Activated CD8-positive, alpha-beta T cell treated with anti-CD3 and anti-CD28 coated beads, Interleukin-2, amount 10 ng/mL, durations not matched to agents 7 days and 5 days (primary cell): ENCODE data around the gene OR51B6. TPM values are rescaled to one million over a fixed set of nuclear protein-coding genes. Genes with fewer than 3 reads are reported as not detected.
"Not testable (repeated sequence)": the region's sequence is repeated elsewhere in the genome, so short reads cannot be mapped to it uniquely, and the experiment has no call there.

Source experiments
- ATAC-seq: fragments of 150-1000 bp; cut with Tn5 transposase; one replicate; pipeline ENCODE4 v1.10.0; 2021; ENCODE audit warnings: moderate library complexity
- CTCF ChIA-PET: fragments of 350-600 bp; sonication (Branson Sonifier 250); formaldehyde crosslinking; loops from one replicate; lab custom pipeline; 2021; ENCODE audit warnings: antibody characterized with exemption; lab: Charles Lee
- POLR2A ChIA-PET: fragments of 350-600 bp; sonication (Branson Sonifier 250); formaldehyde crosslinking; loops from one replicate; lab custom pipeline; 2021; ENCODE audit warnings: antibody characterized with exemption; lab: Charles Lee
- DNase-seq: peaks from one replicate; pipeline ENCODE4 v3.0.0-alpha.2; 2020
- H3K27ac Mint-ChIP-seq: one replicate; pipeline ENCODE4 v1.8.0; 2021; ENCODE audit warnings: mild to moderate bottlenecking, mixed read lengths
- H3K27me3 Mint-ChIP-seq: one replicate; pipeline ENCODE4 v1.8.0; 2021; ENCODE audit warnings: low read depth, mixed read lengths
- H3K36me3 Mint-ChIP-seq: one replicate; pipeline ENCODE4 v1.8.0; 2021; ENCODE audit warnings: low read depth, mixed read lengths
- H3K4me1 Mint-ChIP-seq: one replicate; pipeline ENCODE4 v1.8.0; 2021; ENCODE audit warnings: low read depth, mixed read lengths
- H3K4me3 Mint-ChIP-seq: one replicate; pipeline ENCODE4 v1.8.0; 2021; ENCODE audit warnings: mild to moderate bottlenecking, mixed read lengths
- H3K9me3 Mint-ChIP-seq: one replicate; pipeline ENCODE4 v1.8.0; 2022; ENCODE audit warnings: mixed read lengths; ENCODE audit not compliant: insufficient read depth
- total RNA-seq, 2 experiments: library from RNA; stranded (reverse); gene quantifications; one replicate each; pipeline ENCODE4 v1.2.3, GENCODE V29; 2021

The OR51B6 gene
- not detected for total RNA-seq

- CTCF ChIA-PET, result no interaction called here
- POLR2A ChIA-PET, result no interaction called here
- H3K36me3 Mint-ChIP-seq, result no peaks in the 10 kb centered on the region
- no peak for ATAC-seq
- H3K4me1 Mint-ChIP-seq, result no peaks in the 10 kb centered on the region
- no peak for DNase-seq
- no peak within 1 kb of the TSS for H3K4me3 Mint-ChIP-seq
- H3K27ac Mint-ChIP-seq, result no peak within 1 kb of the TSS
- no peaks in the 10 kb centered on the region for H3K27me3 Mint-ChIP-seq
- H3K9me3 Mint-ChIP-seq, result no peaks in the 10 kb centered on the region
These were observed at the start of gene OR51B6 for GRCh38 chr11:5351208-5351607. Gene OR51B6 (plus strand): TSS chr11:5351508. CDS start chr11:5351508, 0 bp downstream.

GRCh38 chr11:5301846-5302245 lies 49.5 kb upstream of the OR51B6 start, which contains the start of gene OR51B4:
Gene OR51B4 (minus strand): TSS chr11:5301946. CDS start chr11:5301946, 0 bp downstream.
- no peaks in the 10 kb centered on the region for H3K27me3 Mint-ChIP-seq
- POLR2A ChIA-PET, result no interaction called here

GRCh38 chr11:5303626-5304025 lies 47.7 kb upstream of the OR51B6 start:
- no peak for ATAC-seq
- H3K4me1 Mint-ChIP-seq, result no peaks in the 10 kb centered on the region

More at GRCh38 chr11:5301846-5302245, 49.5 kb upstream of the OR51B6 start, which contains the start of gene OR51B4:
- Mint-ChIP-seq H3K27ac (no peak within 1 kb of the TSS), H3K4me1 (no peaks in the 10 kb centered on the region), H3K9me3 (no peaks in the 10 kb centered on the region), H3K4me3 (no peak within 1 kb of the TSS), H3K36me3 (no peaks in the 10 kb centered on the region)
- CTCF ChIA-PET, result no interaction called here
- ATAC-seq (no peak), DNase-seq (no peak)

GRCh38 chr11:5304046-5304445 lies 47.3 kb upstream of the OR51B6 start:
- H3K27me3 Mint-ChIP-seq, result no peaks in the 10 kb centered on the region
- no peak for DNase-seq
- H3K4me3 Mint-ChIP-seq, result no peak overlapping the region
- H3K9me3 Mint-ChIP-seq, result no peaks in the 10 kb centered on the region
- no peaks in the 10 kb centered on the region for H3K36me3 Mint-ChIP-seq
- ChIA-PET POLR2A (no interaction called here), CTCF (no interaction called here)
- no peak overlapping the region for H3K27ac Mint-ChIP-seq
- ATAC-seq, result no peak
- H3K4me1 Mint-ChIP-seq, result no peaks in the 10 kb centered on the region

More at GRCh38 chr11:5303626-5304025, 47.7 kb upstream of the OR51B6 start:
- no peak overlapping the region for H3K27ac Mint-ChIP-seq
- ChIA-PET CTCF (no interaction called here), POLR2A (no interaction called here)
- H3K9me3 Mint-ChIP-seq, result no peaks in the 10 kb centered on the region
- no peak for DNase-seq
- H3K27me3 Mint-ChIP-seq, result no peaks in the 10 kb centered on the region
- H3K4me3 Mint-ChIP-seq, result no peak overlapping the region
- H3K36me3 Mint-ChIP-seq, result no peaks in the 10 kb centered on the region

- H3K4me3 Mint-ChIP-seq, result no peak overlapping the region
- H3K4me1 Mint-ChIP-seq, result no peaks in the 10 kb centered on the region
- no peaks in the 10 kb centered on the region for H3K9me3 Mint-ChIP-seq
- ChIA-PET CTCF (no interaction called here), POLR2A (no interaction called here)
- ATAC-seq (no peak), DNase-seq (no peak)
- no peak overlapping the region for H3K27ac Mint-ChIP-seq
- no peaks in the 10 kb centered on the region for H3K36me3 Mint-ChIP-seq
- H3K27me3 Mint-ChIP-seq, result no peaks in the 10 kb centered on the region
These were observed 43.9 kb upstream of the OR51B6 start for GRCh38 chr11:5307256-5308019.

- ChIA-PET CTCF (no interaction called here), POLR2A (no interaction called here)
- no peak for ATAC-seq
- H3K27ac Mint-ChIP-seq, result no peak overlapping the region
- no peaks in the 10 kb centered on the region for H3K4me1 Mint-ChIP-seq
- no peaks in the 10 kb centered on the region for H3K27me3 Mint-ChIP-seq
- no peak for DNase-seq
- no peaks in the 10 kb centered on the region for H3K36me3 Mint-ChIP-seq
- H3K4me3 Mint-ChIP-seq, result no peak overlapping the region
- H3K9me3 Mint-ChIP-seq, result no peaks in the 10 kb centered on the region
These were observed 40.9 kb upstream of the OR51B6 start for GRCh38 chr11:5310423-5310822.

GRCh38 chr11:5313326-5314023 lies 37.8 kb upstream of the OR51B6 start:
- ATAC-seq, H3K4me3 Mint-ChIP-seq, H3K36me3 Mint-ChIP-seq, H3K9me3 Mint-ChIP-seq, DNase-seq, H3K27ac Mint-ChIP-seq, H3K4me1 Mint-ChIP-seq, POLR2A ChIA-PET, CTCF ChIA-PET, H3K27me3 Mint-ChIP-seq: not testable (repeated sequence)

- DNase-seq, result no peak
- ChIA-PET POLR2A (no interaction called here), CTCF (no interaction called here)
- Mint-ChIP-seq H3K9me3 (no peaks in the 10 kb centered on the region), H3K27ac (no peak overlapping the region), H3K27me3 (no peaks in the 10 kb centered on the region), H3K36me3 (no peaks in the 10 kb centered on the region), H3K4me3 (no peak overlapping the region), H3K4me1 (no peaks in the 10 kb centered on the region)
- no peak for ATAC-seq
These were observed 34.0 kb upstream of the OR51B6 start for GRCh38 chr11:5317292-5317691.

- POLR2A ChIA-PET, result no interaction called here
These were observed 27.1 kb upstream of the OR51B6 start, which contains the start of gene OR51B2 for GRCh38 chr11:5324197-5324596. Gene OR51B2 (minus strand): TSS chr11:5324297. CDS start chr11:5324297, 0 bp downstream.

GRCh38 chr11:5335170-5335569 lies 16.1 kb upstream of the OR51B6 start:
- no peak overlapping the region for H3K27ac Mint-ChIP-seq
- ATAC-seq, result no peak
- ChIA-PET CTCF (no interaction called here), POLR2A (no interaction called here)
- H3K36me3 Mint-ChIP-seq, result no peaks in the 10 kb centered on the region
- H3K4me3 Mint-ChIP-seq, result no peak overlapping the region
- H3K27me3 Mint-ChIP-seq, result no peaks in the 10 kb centered on the region
- no peaks in the 10 kb centered on the region for H3K4me1 Mint-ChIP-seq
- no peaks in the 10 kb centered on the region for H3K9me3 Mint-ChIP-seq
- DNase-seq, result no peak

More at GRCh38 chr11:5324197-5324596, 27.1 kb upstream of the OR51B6 start, which contains the start of gene OR51B2:
- Mint-ChIP-seq H3K4me1 (no peaks in the 10 kb centered on the region), H3K27me3 (peaks cover 2% of the 10 kb centered on the region), H3K27ac (no peak within 1 kb of the TSS), H3K4me3 (no peak within 1 kb of the TSS), H3K9me3 (no peaks in the 10 kb centered on the region), H3K36me3 (no peaks in the 10 kb centered on the region)
- CTCF ChIA-PET, result no interaction called here
- DNase-seq (no peak), ATAC-seq (no peak)

- H3K4me3 Mint-ChIP-seq, result no peak overlapping the region
- CTCF ChIA-PET, result no interaction called here
- ATAC-seq (no peak), DNase-seq (no peak)
- H3K27ac Mint-ChIP-seq, result no peak overlapping the region
- H3K9me3 Mint-ChIP-seq, result no peaks in the 10 kb centered on the region
- no peaks in the 10 kb centered on the region for H3K4me1 Mint-ChIP-seq
- no peaks in the 10 kb centered on the region for H3K36me3 Mint-ChIP-seq
- POLR2A ChIA-PET, result no interaction called here
- no peaks in the 10 kb centered on the region for H3K27me3 Mint-ChIP-seq
These were observed 15.0 kb upstream of the OR51B6 start for GRCh38 chr11:5336331-5336730.

- H3K36me3 Mint-ChIP-seq, ATAC-seq, CTCF ChIA-PET, DNase-seq, H3K9me3 Mint-ChIP-seq, POLR2A ChIA-PET, H3K4me1 Mint-ChIP-seq, H3K27ac Mint-ChIP-seq, H3K27me3 Mint-ChIP-seq, H3K4me3 Mint-ChIP-seq: not testable (repeated sequence)
These were observed 14.1 kb upstream of the OR51B6 start for GRCh38 chr11:5337253-5337652.
